ENCODE measurements around the gene HTATIP2.
"Not testable (repeated sequence)": the region's sequence is repeated elsewhere in the genome, so short reads cannot be mapped to it uniquely, and the experiment has no call there.

The HTATIP2 gene

DNA sequence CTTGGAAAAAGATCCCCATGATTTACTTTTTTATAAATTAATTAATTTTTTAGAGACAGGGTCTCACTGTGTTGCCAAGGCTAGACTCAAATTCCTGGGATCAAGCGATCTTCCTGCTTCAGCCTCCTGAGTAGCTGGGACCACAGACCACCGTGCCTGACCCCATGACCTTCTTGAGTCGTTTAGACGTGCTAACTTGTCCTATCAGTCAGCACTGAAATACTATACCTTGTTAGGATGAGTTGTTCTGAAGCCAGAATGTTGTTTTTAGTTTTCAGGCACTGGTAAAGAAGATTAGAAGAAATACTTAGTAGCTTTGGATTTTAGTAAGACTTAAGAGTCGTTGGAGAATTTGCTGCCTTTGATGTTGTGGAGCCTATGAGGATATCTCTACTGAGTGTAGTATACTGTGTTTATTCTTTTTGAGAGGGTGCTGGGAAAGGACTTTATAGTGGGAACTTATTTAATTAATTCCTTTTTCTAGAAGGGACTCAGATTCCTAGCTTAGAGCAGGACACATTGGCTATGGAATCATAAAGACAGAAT lies 8.6 kb downstream of the HTATIP2 start:
- no peak for DNase-seq (ENCODE audit: low read depth)

- DNase-seq (ENCODE audit: low read depth), result no peak
Observed at GRCh38 chr11:20373147-20373546, 9.6 kb downstream of the HTATIP2 start.

DNA sequence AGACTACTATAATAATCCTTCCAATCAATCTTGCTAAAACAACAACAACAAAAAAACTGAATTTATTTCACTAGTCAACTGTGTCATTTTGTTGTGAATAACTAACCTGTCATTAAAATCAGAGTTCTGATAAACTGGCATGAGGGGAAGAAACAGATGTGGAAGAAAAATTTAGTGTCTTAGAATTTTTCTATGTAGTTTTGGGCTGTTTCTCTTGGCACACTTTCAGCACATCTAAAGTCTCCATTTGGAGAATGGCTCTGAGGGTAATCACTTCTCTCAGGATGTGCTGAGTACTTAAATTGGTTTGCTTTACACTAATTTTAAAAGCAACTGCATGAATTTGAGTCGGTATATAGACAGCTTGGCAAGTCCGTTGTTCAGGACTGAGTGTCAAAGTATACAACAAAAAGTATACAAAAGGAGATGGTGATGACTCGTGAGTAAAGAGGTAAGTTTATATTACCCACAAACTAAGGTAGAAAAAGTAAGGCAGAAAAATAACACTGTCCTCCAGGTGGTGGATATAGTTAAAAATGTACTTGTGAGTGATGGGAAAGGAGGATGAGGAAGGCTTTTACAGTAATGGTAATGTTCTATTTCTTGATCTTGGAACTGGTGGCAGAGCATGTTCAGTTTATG lies 10.2 kb downstream of the HTATIP2 start:
- no peak for DNase-seq (ENCODE audit: low read depth)

GRCh38 chr11:20374741-20375300 lies 11.3 kb downstream of the HTATIP2 start:
- peak; percentile 52 for DNase-seq (ENCODE audit: low read depth)

- no peak for DNase-seq (ENCODE audit: low read depth)
Observed at GRCh38 chr11:20376162-20376730, 12.7 kb downstream of the HTATIP2 start.

DNA sequence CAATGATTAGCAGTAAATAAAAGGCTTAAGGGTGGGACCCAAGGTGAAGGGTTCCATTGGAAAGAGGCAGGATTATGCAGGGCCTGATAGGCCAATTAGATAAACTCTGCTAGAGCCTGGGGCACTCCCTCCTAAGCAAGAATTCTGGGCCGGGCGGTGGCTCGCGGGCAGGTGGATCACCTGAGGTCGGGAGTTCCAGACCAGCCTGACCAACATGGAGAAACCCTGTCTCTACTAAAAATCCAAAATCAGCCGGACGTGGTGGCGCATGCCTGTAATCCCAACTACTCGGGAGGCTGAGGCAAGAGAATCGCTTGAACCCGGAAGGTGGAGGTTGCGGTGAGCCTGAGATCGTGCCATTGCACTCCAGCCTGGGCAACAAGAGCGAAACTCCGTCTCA lies 22.5 kb downstream of the HTATIP2 start:
- not testable (repeated sequence) for DNase-seq (ENCODE audit: low read depth)

- DNase-seq (ENCODE audit: low read depth), result peak; percentile 90
Observed at GRCh38 chr11:20387261-20388095, 24.0 kb downstream of the HTATIP2 start, which contains the start of gene PRMT3. TSS of gene PRMT3 (plus strand) at chr11:20387716. CDS start at chr11:20387747, 31 bp downstream.

- no peak for DNase-seq (ENCODE audit: low read depth)
Observed at GRCh38 chr11:20388096-20389055, 24.9 kb downstream of the HTATIP2 start.

GRCh38 chr11:20397281-20397680 lies 33.8 kb downstream of the HTATIP2 start:
- DNase-seq (ENCODE audit: low read depth), result peak; percentile 64

DNA sequence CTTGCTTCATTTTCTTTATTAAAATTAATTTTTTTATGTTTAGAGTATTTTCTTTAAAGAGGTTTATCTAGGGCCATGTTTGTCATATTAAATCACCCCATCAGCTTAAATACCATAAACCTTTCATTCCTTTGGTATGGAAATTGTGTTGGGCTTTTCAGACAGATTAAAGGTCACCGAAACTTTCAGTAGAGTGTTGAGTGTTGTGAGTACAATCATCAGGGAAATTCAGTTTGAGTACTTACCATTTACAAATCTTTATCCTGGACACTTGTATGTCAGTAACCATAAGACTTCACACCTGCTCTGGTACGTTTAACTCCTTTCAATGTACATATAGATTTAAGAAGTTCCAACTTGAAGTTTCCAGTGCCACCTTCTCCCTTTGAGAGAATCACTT lies 36.0 kb downstream of the HTATIP2 start:
- no peak for DNase-seq (ENCODE audit: low read depth)

GRCh38 chr11:20403059-20403458 lies 39.5 kb downstream of the HTATIP2 start:
- DNase-seq (ENCODE audit: low read depth), result no peak

DNA sequence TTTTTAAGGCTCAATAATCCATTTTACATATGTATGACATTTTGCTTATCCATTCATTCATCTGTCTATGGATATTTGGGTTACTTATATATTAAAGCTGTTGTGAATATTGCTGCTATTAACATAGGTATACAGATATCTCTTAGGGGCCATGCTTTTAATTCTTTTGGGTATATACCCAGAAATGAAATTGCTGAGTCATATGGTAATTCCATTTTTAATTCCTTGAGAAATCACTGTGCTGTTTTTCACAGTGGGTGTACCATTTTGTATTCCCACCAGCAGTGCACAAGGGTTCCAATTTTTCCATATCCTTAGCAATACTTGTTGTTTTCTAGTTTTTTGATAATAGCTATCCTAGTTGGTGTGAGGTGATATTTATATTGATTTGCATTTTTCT lies 43.0 kb downstream of the HTATIP2 start:
- DNase-seq (ENCODE audit: low read depth), result no peak

- no peak for DNase-seq (ENCODE audit: low read depth)
Observed at GRCh38 chr11:20407344-20407743, 43.8 kb downstream of the HTATIP2 start.

DNA sequence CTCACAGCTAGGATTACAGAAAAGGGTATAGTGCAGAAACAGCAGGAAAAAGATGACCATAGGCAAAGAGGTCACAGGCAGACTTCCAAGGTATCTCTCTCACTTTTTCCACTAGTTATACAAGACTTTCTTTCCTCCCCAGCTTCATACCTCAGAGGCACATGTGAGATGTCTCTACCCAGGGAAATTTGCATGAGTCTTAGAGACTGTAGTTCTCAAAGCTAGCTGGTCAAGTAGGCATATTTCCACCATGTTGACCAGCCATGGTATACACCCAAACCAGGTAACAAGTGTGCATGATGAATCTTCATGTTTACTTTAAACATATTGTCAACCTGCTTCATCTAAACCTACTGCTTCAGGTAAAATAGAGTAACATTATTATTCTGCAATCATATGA lies 51.9 kb downstream of the HTATIP2 start:
- no peak for DNase-seq (ENCODE audit: low read depth)

DNA sequence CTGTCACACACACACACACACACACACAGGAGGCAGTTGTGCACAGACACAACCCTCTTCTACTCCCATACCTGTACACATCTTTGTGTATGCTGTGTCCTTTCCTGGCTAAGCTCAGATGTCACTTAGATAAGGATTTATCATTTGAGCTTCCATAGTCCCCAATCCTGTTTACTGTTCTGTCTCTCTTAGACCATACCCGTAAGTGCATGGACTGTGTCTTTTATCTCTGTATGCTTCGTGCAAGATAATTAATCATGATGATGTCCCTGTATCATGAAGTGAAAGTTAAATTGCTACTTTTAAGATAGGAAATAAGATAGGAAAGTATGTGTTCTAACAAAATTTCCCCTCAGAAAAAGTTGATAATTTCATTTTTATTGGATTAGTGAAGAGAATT lies 54.3 kb downstream of the HTATIP2 start:
- DNase-seq (ENCODE audit: low read depth), result no peak

DNA sequence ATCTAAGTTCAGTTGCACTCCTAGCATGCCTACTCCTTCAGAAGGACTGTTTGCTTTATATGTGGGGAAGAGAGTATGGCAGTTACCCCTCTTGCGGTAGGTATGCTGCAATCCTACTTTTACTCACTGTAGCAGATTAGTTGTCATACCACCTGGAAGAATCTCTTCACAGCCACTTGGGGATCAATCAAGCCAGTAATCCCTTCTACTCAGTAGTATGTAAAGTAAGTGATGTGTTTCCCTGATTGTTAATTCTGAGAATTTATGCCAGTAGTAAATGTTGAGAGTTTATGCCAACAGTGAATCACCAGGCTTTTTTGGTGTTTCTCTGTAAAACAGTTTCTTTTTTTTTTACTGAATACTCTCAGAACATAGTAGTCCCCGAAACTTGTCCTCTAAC lies 58.4 kb downstream of the HTATIP2 start:
- DNase-seq (ENCODE audit: low read depth), result no peak

GRCh38 chr11:20429216-20429615 lies 65.7 kb downstream of the HTATIP2 start:
- no peak for DNase-seq (ENCODE audit: low read depth)
